ENCODE measurements around the gene CXorf38.

CXorf38 gene

GRCh38 chrX:40646489-40647306 is 663 bp downstream of the CXorf38 start:
- Histone ChIP-seq H3K27me3 (replicated peaks; ENCODE audit: control insufficient read depth, insufficient read depth, low read length) (no peaks in the 10 kb centered on the region), H3K36me3 (ENCODE audit: control insufficient read depth, insufficient read depth, low read length) (peaks cover 2% of the 10 kb centered on the region; the same call in 1 of the 2 replicates), H3K4me3 (replicated peaks; ENCODE audit: low read depth, low read length) (peak overlapping the region; percentile 85)
- DNase-seq (ENCODE audit: extremely low read depth, insufficient read length) = peak; percentile 66
- no peak for TF ChIP-seq CTCF (IDR thresholded peaks at IDR 0.05; ENCODE audit: insufficient read depth, low read length, poor library complexity, severe bottlenecking)

GRCh38 chrX:40644821-40645358 is 2.5 kb downstream of the CXorf38 start:
- peak; percentile 54 for DNase-seq (ENCODE audit: extremely low read depth, insufficient read length)

GRCh38 chrX:40644176-40644575 is 3.2 kb downstream of the CXorf38 start:
- no peak for TF ChIP-seq CTCF (IDR thresholded peaks at IDR 0.05; ENCODE audit: insufficient read depth, low read length, poor library complexity, severe bottlenecking)
- Histone ChIP-seq H3K36me3 (ENCODE audit: control insufficient read depth, insufficient read depth, low read length) (peaks cover 3% of the 10 kb centered on the region; the same call in 1 of the 2 replicates), H3K27me3 (replicated peaks; ENCODE audit: control insufficient read depth, insufficient read depth, low read length) (no peaks in the 10 kb centered on the region), H3K4me3 (replicated peaks; ENCODE audit: low read depth, low read length) (peak overlapping the region; percentile 56)
- no peak for DNase-seq (ENCODE audit: extremely low read depth, insufficient read length)

More at GRCh38 chrX:40644821-40645358, 2.5 kb downstream of the CXorf38 start:
- Histone ChIP-seq H3K27me3 (replicated peaks; ENCODE audit: control insufficient read depth, insufficient read depth, low read length) (no peaks in the 10 kb centered on the region), H3K4me3 (replicated peaks; ENCODE audit: low read depth, low read length) (peak overlapping the region; percentile 56), H3K36me3 (ENCODE audit: control insufficient read depth, insufficient read depth, low read length) (peaks cover 3% of the 10 kb centered on the region; the same call in 1 of the 2 replicates)
- TF ChIP-seq CTCF (IDR thresholded peaks at IDR 0.05; ENCODE audit: insufficient read depth, low read length, poor library complexity, severe bottlenecking) = no peak

- Histone ChIP-seq H3K27me3 (replicated peaks; ENCODE audit: control insufficient read depth, insufficient read depth, low read length) (no peaks in the 10 kb centered on the region), H3K4me3 (replicated peaks; ENCODE audit: low read depth, low read length) (no peak overlapping the region), H3K36me3 (ENCODE audit: control insufficient read depth, insufficient read depth, low read length) (peaks cover 16% of the 10 kb centered on the region)
- no peak for DNase-seq (ENCODE audit: extremely low read depth, insufficient read length)
- TF ChIP-seq CTCF (IDR thresholded peaks at IDR 0.05; ENCODE audit: insufficient read depth, low read length, poor library complexity, severe bottlenecking) = no peak
Measured at GRCh38 chrX:40637687-40638086, 9.7 kb downstream of the CXorf38 start.

GRCh38 chrX:40632199-40632598 is 15.2 kb downstream of the CXorf38 start:
- H3K36me3 ChIP-seq (ENCODE audit: control insufficient read depth, insufficient read depth, low read length) = peaks cover 17% of the 10 kb centered on the region
- H3K27me3 ChIP-seq (replicated peaks; ENCODE audit: control insufficient read depth, insufficient read depth, low read length) = no peaks in the 10 kb centered on the region
- no peak for DNase-seq (ENCODE audit: extremely low read depth, insufficient read length)
- no peak overlapping the region for H3K4me3 ChIP-seq (replicated peaks; ENCODE audit: low read depth, low read length)
- no peak for TF ChIP-seq CTCF (IDR thresholded peaks at IDR 0.05; ENCODE audit: insufficient read depth, low read length, poor library complexity, severe bottlenecking)

All from GM06990 (cell line).